NCI-H146 treated with DMSO at 0.1 percent for 48 hours (cell line): ENCODE results near the gene GPR35.

ENCODE experiments used
- DNase-seq: peaks from one replicate; lab custom pipeline; 2025; ENCODE audit not compliant: unreplicated experiment; lab: John Stamatoyannopoulos, UW

The GPR35 gene, protein sequence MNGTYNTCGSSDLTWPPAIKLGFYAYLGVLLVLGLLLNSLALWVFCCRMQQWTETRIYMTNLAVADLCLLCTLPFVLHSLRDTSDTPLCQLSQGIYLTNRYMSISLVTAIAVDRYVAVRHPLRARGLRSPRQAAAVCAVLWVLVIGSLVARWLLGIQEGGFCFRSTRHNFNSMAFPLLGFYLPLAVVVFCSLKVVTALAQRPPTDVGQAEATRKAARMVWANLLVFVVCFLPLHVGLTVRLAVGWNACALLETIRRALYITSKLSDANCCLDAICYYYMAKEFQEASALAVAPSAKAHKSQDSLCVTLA

DNA sequence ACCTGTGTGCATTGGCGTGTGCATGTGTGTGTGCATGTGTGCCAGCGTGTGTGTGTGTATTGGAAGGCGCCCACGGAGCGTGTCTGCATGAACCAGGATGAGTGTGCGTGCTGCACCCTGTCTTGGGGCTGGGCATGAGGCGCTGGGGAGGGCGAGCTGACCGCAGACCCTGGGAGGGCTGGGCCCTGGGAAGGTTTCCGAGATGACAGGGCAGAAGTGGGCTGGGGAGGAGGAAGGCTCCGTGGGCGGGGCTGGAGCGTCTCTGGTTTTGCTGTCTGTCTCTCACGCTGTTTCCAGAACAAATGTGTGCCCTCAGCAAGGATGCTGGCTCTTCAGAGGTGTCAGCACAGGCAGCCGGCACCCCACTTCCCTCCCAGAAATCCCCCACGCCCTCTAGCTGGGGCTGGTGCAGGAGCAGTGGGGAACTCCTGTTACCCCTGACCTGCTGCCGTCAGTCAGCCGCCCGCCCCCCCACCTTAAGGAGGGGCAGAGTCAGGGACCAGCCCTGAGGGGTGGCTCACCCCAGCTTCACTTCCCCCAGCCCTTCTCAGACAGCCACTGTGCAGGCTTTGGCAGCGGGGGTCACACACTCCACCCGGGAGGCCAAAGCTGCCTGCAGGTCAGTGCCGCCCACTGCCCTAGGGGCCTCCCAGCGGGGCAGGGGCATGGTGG, at the start of gene GPR35:
Gene GPR35, plus strand, starts transcription at position 531 of the 672 bp plus-strand sequence. CDS start 4,473 bp downstream, outside the sequence.
- DNase-seq = no peak

DNA sequence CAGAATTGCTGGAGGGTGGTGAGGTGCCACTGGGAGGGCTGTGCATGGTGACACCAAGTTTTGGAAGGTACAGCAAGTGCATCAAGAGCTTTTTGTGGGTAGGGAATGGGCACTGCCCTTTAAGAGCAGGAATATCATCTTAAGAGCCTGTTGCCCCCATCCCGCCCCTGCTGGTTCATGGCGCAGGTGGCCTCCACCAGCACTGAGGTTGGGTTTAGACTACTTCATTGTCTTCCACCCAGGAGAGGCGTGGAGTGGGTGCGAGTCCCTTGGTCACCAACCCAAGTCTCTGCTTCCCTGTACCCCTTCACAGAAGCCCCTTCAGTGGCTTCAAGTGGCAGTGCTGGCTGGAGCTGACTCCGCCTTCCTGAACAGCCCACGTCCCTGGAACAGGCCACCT, 49.2 kb upstream of the GPR35 start:
- DNase-seq = no peak

DNA sequence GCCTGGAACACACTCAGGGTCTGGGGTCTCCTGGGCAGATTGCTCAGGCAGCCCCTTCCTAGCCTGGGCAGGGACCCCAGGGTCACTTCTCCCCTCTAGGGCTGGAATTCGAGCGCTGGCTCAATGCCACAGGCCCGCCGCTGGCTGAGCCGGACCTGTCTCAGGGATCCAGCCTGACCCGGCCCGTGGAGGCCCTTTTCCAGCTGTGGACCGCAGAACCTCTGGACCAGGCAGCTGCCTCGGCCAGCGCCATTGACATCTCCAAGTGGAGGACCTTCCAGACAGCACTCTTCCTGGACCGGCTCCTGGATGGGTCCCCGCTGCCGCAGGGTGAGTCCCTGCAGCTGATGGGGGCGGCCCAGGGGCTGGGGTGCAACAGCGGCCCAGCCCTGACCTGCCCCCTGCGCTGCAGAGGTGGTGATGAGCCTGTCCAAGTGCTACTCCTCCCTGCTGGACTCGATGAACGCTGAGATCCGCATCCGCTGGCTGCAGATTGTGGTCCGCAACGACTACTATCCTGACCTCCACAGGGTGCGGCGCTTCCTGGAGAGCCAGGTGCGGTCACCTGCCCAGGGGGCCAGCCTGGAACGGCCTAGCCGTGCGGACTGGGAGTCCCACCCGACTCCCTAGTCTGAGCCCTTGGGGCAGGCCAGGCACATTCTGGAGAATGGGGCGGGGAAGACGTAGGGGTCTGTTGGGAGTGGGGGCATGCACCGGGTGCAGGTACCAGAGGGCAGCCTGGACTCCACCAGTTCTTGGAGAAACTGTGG, 48.7 kb upstream of the GPR35 start:
- no peak for DNase-seq

DNA sequence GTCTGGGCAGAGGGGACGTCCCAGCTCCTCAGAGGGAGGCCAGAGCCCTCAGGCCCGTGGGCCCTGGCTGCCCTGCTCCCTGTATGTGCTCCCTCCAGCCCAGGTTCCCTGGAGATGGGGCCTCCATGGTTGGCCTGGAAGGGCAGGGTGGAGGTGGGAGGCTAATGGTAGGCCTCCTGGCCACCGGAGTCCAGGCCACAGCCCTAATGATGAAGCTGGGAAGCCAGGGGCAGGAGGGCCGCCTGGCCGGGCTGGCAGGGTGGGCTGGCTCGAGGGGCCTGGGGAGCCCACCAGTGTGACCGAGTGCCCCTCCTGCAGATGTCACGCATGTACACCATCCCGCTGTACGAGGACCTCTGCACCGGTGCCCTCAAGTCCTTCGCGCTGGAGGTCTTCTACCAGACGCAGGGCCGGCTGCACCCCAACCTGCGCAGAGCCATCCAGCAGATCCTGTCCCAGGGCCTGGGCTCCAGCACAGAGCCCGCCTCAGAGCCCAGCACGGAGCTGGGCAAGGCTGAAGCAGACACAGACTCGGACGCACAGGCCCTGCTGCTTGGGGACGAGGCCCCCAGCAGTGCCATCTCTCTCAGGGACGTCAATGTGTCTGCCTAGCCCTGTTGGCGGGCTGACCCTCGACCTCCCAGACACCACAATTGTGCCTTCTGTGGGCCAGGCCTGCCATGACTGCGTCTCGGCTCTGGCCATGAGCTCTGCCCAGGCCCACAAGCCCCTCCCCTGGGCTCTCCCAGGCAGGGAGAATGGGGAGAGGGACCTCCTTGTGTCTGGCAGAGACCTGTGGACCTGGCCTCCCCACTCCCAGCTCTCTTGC, 47.8 kb upstream of the GPR35 start:
- DNase-seq = no peak

DNA sequence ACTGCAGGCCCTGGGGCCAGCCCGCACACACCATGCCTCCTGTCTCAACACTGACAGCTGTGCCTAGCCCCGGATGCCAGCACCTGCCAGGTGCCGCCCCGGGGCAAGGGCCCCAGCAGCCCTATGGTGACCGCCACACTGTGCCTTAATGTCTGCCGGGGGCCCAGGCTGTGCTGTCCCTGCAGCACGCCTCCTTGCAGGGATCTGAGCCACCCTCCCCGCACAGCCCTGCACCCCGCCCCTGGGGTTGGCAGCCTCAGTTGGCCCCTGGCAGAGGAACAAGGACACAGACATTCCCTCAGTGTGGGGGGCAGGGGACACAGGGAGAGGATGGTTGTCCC, 47.2 kb upstream of the GPR35 start:
- no peak for DNase-seq

DNA sequence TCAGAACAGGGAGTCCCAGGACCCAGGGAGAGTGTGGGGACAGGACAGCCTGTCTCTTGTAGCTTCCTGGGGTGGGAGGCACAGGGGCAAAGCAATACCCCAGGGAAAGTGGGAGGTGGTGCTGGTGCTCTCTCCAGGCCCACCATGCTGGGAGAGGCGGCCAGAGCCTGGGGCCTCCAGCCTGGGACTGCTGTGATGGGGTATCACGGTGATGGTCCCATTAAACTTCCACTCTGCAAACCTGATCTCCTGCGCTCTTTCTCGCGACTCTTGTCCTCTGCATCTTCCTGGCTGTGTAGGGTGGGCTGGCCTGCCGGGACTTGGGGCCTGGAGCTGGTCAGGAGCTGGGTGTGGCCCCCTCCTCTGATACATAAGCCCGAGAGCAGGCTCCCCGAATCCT, 46.8 kb upstream of the GPR35 start:
- DNase-seq = no peak

DNA sequence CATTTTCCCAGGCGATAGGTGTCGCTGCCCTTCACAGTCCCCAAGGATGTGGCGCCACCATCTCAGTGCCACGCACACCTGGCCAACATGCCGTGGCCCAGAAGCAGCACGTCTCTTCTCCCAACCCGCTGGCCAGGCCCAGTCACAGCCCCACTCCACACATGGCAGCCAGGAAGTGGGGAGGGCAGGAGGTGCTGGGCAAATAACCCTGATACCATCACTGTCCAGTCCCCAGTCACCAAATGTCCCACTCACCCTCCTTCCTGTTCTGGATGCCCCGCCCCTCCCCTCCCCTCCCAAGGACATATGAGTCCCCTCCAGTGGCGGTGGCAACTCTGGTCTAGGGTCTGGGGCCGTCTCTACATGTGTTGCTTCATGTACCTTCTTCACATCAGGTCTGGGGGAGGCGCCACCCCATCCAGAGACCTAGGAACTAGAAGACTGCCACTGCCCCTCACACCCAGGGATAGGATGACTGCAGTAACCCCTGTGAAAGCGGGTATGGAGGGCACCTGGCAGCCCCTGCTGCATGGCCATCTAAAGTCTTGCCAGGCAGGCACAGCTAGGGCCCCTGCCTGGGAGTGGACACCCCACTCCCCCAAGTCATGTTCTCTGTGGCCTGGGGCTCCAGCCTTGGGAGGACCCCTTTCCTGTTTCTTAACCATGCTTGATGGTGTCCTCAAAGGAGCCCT, 46.1 kb upstream of the GPR35 start:
- DNase-seq = no peak

DNA sequence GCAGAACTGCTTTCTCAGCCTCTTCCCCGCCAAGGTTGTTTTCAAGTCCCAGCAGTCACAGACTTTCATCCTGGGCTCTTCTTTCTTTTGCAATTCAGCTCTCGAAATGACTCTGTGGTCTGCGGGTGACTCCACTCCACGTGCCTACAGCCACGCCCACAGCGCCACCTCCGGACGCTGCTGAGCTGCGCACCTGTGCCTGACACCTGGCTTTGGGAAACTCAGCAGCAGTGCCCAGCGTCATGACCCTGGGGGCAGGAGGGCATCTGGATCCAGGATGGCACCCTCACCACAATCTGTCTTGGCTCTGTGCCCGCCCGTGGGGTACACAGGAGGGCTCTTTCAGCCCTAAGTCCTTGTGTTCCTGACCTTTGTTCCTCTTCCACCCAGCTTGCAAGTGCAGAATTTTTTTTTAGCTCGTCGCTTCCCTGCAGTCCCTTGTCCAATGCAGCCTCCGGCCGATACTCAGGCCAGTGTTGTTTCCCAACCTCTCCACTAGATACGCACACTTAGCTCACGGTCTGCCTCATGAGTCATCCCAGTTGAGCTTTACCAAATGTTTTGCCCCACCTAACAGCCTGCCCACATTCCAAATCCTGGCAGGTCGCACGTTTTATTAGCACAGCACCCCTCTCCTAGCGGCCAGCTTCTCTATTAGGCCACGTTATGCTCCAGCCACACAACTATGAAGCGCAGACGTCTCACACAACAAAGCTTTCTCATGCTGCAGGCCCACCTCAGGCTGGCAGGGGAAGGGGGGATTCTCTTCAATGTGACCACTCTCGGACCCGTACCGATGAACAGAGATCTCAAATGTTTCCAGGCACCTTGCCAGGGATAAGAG, 45.3 kb upstream of the GPR35 start:
- DNase-seq = no peak

DNA sequence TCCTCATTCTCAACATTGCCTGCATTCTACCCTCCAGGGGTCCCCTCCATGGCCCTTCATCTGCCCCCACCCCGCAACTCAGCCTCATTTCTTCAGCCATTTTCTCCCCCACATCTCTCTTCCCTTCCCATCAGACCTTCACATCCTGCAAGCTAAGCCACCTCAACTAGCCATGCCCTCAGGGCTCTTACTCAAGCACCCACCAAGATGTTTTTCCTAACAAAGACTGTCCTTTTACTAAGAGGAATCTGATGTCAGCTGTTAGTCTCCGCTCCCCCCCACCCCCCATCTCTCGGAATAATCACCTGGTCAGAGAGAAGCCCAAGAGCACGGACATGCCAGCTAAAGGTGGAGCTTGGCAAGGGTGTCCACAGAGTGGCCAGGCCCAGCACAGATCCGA, 43.5 kb upstream of the GPR35 start:
- no peak for DNase-seq

DNA sequence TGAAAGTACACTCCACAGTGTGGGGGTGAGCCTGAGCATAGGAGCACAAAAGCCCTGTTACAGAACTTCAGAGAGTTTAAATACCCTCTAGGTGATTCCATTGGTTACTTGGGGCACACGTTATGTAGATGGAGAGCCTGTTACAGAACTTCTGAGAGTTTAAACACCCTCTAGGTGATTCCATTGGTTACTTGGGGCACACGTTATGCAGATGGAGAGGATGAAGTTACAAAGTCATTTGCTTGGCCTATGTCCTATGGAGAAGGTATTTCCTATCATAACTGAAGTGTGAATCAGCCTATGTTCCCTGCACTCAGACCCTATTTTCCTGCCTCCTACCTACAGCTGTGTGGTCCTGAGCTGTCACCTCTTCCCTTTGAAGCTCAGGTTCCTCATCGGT, 42.5 kb upstream of the GPR35 start:
- no peak for DNase-seq

DNA sequence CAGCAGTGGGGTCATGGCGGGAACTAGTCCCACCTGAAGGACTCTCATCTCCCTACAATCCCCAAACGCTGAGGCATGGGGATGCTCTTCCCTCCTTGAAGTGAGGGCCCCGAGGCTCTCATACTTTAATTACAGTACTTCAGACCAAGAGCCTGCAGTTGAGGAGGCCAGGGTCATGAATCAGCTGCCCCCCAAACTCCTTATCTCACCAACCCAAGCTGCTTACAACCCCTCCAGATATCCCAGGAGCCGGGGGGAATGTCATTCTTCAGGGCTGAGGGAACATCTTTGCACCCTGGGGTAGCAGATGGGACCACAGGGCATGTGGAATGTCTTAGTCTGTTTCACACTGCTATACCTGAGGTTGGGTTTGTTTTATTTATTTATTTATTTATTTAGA, 41.5 kb upstream of the GPR35 start:
- DNase-seq = no peak

DNA sequence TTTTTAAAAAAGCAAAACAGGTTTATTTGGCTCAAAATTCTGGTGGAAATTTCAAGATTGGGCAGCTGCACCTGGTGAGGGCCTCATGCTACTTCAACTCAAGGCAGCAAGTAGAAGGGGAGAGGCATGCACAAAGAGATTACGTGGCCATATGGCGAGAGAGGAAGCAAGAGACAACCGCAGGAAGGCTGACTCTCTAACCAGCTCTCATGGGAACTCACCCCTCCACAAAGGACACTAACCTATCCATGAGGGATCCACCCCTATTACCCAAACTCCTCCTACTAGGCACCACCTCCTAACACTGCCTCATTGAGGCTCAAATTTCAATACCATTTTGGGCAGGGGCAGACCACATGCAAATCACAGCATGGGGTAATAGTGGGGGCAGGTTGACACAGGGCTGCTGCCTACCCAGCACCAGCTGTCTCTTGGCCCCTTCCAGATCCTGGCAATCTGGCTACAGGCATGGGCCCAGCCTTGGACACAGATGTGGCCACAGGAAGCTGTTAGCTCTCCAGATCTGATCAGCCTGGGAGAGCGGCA, 40.7 kb upstream of the GPR35 start:
- no peak for DNase-seq

DNA sequence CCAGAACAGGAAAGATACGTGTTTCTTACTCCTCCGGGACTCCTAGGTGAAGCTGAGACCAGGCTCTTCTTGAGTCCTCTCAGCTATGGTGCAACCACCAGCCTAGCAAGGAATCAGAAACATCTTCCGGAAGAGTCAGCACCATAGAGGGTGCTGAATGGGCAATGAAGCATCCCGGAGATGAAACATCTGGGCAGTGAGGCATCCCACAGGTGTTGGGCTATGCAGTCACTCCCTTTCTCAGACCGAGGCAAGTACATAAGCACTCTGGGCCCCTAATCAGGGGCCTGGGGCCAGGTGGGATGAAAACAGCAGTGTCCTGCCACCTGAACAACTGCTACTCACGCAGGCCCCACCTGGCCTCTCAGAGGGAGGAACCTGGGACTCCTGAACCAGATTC, 40.2 kb upstream of the GPR35 start:
- DNase-seq = no peak

DNA sequence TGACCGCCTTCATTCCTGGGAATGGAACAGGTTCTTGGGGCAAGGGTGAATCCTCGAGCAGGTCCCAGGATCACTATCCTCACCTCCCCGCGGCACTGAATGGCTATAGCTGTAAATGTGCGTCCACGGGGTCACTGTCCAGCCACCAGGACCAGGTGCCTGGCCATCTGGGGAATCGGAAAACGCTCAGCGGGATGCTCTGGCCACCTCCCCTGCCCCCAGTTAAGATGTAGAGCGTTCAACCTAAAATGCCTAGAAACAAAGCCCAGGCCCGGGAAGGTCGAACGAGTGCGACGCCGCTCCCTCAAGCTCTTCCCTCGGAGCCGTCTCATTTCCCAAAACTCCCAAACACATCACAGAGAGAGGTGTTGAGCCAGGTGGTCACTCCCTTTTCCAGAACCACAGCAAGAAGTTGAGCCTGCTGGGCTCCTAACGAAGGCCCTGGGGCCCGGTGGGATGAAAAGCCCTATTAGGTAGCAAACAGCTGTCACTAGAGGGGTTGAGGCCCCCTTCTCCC, 39.5 kb upstream of the GPR35 start:
- no peak for DNase-seq

DNA sequence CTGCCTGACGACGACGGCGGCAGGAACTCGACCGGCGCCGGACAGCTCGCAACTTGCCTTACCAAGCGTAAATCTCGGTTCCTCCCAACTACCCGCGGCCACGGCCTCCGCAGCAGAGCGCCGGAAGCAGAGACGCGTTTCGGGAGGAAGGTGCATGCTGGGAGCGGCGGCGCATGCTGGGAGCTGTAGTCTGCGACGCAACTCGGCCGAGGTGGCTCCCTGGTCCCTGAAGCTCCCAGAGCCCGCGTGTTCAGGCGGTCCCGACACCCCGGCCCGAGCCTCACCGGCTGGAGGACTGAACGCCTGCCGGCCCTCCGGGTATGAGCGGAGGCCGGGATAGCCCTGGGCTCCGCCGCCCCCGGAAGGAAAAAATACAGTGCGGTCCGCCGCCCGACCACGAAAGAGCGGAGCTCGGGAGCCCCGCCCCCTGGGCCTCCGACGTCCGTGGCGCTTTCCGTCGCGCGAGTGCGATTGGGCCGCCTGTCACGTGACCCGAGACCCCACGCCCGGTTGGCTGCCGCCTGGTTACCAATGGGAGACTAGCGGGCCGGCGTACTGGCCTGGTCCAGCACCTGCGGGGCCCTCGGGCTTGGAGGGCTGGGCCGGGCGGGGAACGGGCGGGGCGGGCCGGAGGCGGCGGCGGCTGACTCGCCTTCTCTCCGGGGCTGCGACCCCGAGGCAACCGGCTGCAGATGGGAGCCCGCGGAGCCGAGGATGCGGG, 38.9 kb upstream of the GPR35 start, which contains the start of gene CAPN10:
Gene CAPN10, plus strand, starts transcription at position 537 of the 721 bp plus-strand sequence. Its CDS starts 178 bp downstream, at position 715.
- peak; percentile 78 for DNase-seq

DNA sequence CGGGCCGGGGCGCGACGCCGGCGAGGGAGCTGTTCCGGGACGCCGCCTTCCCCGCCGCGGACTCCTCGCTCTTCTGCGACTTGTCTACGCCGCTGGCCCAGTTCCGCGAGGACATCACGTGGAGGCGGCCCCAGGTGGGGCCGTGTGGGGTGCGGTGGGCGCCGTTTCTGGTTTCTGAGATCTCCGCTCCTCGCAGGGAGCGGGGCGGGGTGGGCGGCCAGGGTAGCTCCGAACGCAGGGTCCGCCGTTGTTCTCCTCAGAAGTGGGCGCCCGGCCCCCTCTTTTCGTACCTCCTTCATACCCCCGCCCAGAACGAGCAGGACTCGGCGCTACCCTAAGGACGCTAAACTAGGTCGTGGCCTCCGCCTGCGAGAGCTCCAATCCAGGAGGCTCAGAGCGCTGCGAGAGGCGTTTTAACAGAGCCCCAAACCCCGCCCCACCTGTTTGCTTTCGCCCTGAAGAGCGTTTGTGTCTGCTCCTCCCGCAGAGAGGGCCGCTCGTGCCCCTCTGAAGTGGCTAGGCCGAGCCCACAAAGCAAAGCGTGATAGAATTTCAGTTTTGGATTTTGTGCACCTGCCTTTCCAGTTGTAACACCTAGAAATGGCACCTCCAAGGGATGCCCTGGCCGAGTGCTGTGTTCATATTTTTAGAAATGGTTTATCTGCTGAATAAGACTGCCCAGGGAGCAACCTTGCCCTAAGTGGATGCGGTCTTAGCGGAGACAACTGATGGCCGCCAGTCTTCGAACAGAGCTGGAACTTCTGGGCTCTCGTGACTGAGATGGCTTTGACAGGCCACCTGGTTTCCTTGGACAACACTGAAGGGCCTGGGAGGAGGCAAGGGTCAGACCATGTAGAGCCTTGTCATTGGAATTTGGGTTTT, 38.1 kb upstream of the GPR35 start:
- peak; percentile 28 for DNase-seq

DNA sequence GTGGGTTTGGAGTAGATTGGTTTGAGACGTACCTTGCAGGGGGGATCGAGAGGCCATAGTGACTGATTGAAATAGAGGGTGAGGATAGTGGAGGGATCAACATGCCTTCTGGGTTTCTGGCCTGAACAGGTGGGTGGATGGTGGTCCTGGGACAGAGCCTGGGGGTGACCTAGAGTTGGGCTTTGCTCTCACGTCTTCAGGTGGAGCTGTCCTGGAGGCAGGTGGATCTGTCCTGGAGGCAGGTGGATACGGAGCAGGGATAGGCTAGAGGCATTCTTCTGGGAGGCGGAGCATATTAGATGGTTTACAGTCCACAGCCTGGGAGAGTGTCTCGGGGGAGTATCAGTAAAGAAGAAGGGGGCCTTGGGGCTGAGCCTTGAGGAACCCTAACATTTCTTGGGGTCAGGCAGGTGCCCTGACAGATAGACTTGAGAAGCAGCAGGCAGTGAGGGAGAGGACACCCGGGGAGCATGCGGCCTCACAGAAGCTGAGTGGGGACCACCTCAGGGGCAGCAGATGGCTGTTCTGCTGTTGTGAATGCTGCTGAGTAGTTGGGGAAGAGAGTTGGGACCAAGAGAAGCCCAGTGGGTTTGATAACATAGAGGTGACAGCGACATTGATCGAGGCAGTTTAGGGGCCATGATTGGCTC, 37.1 kb upstream of the GPR35 start:
- DNase-seq = no peak
